Stimulated activated CD4-positive, alpha-beta T cell treated with anti-CD3 and anti-CD28 coated beads, Interleukin-4, amount 100 ng/mL, for 1 hour (primary cell): Measurements from ENCODE around the gene CIAO3.
"Not testable (repeated sequence)": the region's sequence is repeated elsewhere in the genome, so short reads cannot be mapped to it uniquely, and the experiment has no call there.

Experiments used
- DNase-seq: peaks from one replicate; pipeline ENCODE4 v3.0.0-alpha.2; 2020

Gene CIAO3

GRCh38 chr16:708019-708418 is 32.8 kb downstream of the CIAO3 start:
- no peak for DNase-seq

- DNase-seq = no peak
These were observed 33.7 kb downstream of the CIAO3 start for GRCh38 chr16:707062-707538.

GRCh38 chr16:706189-707061 is 34.4 kb downstream of the CIAO3 start:
- no peak for DNase-seq

- no peak for DNase-seq
These were observed 35.2 kb downstream of the CIAO3 start, which contains the start of gene FBXL16 for GRCh38 chr16:705431-706188. TSS of gene FBXL16 (minus strand) at chr16:705801. CDS start at chr16:697405, 8,396 bp downstream.

- no peak for DNase-seq
These were observed 36.0 kb downstream of the CIAO3 start for GRCh38 chr16:704552-705380.

- DNase-seq = no peak
These were observed 36.8 kb downstream of the CIAO3 start for GRCh38 chr16:704047-704446.

GRCh38 chr16:703406-703805 is 37.4 kb downstream of the CIAO3 start:
- DNase-seq = no peak

- no peak for DNase-seq
These were observed 38.5 kb downstream of the CIAO3 start for GRCh38 chr16:702341-702740.

GRCh38 chr16:700684-701584 is 39.9 kb downstream of the CIAO3 start:
- DNase-seq = peak; percentile 61

- DNase-seq = no peak
These were observed 41.7 kb downstream of the CIAO3 start for GRCh38 chr16:698911-699671.

GRCh38 chr16:695355-696089 is 45.3 kb downstream of the CIAO3 start:
- DNase-seq = peak; percentile 69

GRCh38 chr16:694863-695354 is 45.9 kb downstream of the CIAO3 start:
- DNase-seq = no peak

- DNase-seq = no peak
These were observed 46.5 kb downstream of the CIAO3 start for GRCh38 chr16:694187-694862.

GRCh38 chr16:693766-694165 is 47.0 kb downstream of the CIAO3 start:
- DNase-seq = no peak

GRCh38 chr16:693364-693763 is 47.4 kb downstream of the CIAO3 start:
- DNase-seq = no peak

- DNase-seq = no peak
These were observed 48.3 kb downstream of the CIAO3 start for GRCh38 chr16:692356-693108.

- DNase-seq = not testable (repeated sequence)
These were observed 49.6 kb downstream of the CIAO3 start for GRCh38 chr16:691242-691641.

- no peak for DNase-seq
These were observed 51.5 kb downstream of the CIAO3 start for GRCh38 chr16:689175-689897.
